Measurements from ENCODE around the gene C4B.
A peak's percentile ranks its signal among the peaks of the same experiment; 100 is the strongest.

Gene C4B

GRCh38 chr6:31968791-31969711 is 45.5 kb upstream of the C4B start:
- in situ Hi-C loops (cut with HindIII; ENCODE audit: low sequenced_read_pairs) = no loop called here
- no peak overlapping the region for H3K4me3 ChIP-seq (ENCODE audit: low read depth, low read length)
- TF ChIP-seq CTCF (IDR thresholded peaks at IDR 0.05; ENCODE audit: low read depth, low read length, missing control alignments) = no peak
- no peak for DNase-seq (ENCODE audit: low read depth)

GRCh38 chr6:31969712-31970603 is 44.6 kb upstream of the C4B start:
- peak overlapping the region; percentile 72 for H3K4me3 ChIP-seq (ENCODE audit: low read depth, low read length)
- no peak for TF ChIP-seq CTCF (IDR thresholded peaks at IDR 0.05; ENCODE audit: low read depth, low read length, missing control alignments)
- DNase-seq (ENCODE audit: low read depth) = no peak
- in situ Hi-C loops (cut with HindIII; ENCODE audit: low sequenced_read_pairs) = no loop called here

- no peak for DNase-seq (ENCODE audit: low read depth)
- in situ Hi-C loops (cut with HindIII; ENCODE audit: low sequenced_read_pairs) = no loop called here
- peak overlapping the region; percentile 72 for H3K4me3 ChIP-seq (ENCODE audit: low read depth, low read length)
These were observed 43.9 kb upstream of the C4B start for GRCh38 chr6:31970604-31971271.

DNA sequence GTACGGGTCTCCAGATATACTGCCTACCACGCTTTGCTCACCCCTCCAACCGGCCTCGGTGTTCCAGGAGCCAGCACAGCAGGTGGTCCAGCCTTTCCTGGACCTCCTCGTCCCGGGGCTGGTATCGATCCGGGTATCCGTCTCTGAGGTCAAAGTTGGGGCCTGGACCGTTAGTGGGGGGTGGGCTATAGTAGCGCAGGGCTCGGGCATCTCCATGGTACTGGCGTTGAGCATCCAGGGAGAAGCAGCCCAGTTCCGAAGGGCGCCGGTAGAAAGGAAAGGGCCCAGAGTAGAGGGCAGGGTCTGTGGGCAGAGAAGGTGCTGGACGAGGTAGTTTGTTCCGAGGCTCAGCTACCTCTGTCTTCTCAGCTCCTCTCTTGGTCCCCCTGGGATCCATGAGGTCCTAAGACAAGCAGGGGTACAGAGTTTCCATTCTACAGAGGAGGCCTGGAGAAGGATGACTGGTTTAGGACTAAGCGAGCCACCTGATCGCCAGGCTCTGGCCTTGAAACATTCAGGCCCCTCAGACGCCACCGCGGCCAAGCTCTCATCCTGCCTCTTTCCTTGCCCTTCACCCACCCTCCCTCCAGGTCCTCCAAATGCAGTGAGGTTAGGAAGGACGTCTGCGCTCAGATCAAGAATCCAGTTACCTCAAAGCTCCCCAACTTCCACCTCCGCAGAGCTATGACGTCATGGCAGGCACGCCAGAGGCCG is 43.2 kb upstream of the C4B start:
- TF ChIP-seq CTCF (IDR thresholded peaks at IDR 0.05; ENCODE audit: low read depth, low read length, missing control alignments) = no peak
- DNase-seq (ENCODE audit: low read depth) = no peak
- in situ Hi-C loops (cut with HindIII; ENCODE audit: low sequenced_read_pairs) = no loop called here
- H3K4me3 ChIP-seq (ENCODE audit: low read depth, low read length) = peak overlapping the region; percentile 72

More at GRCh38 chr6:31970604-31971271, 43.9 kb upstream of the C4B start:
- TF ChIP-seq CTCF (IDR thresholded peaks at IDR 0.05; ENCODE audit: low read depth, low read length, missing control alignments) = no peak

GRCh38 chr6:31971993-31972708 is 42.4 kb upstream of the C4B start, which contains the start of gene DXO:
TSS of gene DXO (minus strand) at chr6:31972138. CDS start at chr6:31971675, 463 bp downstream.
- in situ Hi-C loops (cut with HindIII; ENCODE audit: low sequenced_read_pairs) = no loop called here
- peak within 1 kb of the TSS; percentile 72 for H3K4me3 ChIP-seq (ENCODE audit: low read depth, low read length)

More at GRCh38 chr6:31971993-31972708, 42.4 kb upstream of the C4B start, which contains the start of gene DXO:
- DNase-seq (ENCODE audit: low read depth) = peak; percentile 96
- TF ChIP-seq CTCF (IDR thresholded peaks at IDR 0.05; ENCODE audit: low read depth, low read length, missing control alignments) = no peak
